H9 (cell line): Measurements from ENCODE around the gene CCNL1. TPM values are rescaled to one million over a fixed set of nuclear protein-coding genes. Genes with fewer than 3 reads are reported as not detected.

Source experiments
- DNase-seq: peaks from one replicate; pipeline ENCODE4 v3.0.0-alpha.2; 2017
- H2AFZ ChIP-seq: one replicate; pipeline ENCODE4 v1.6.1; 2013; ENCODE audit warnings: mild to moderate bottlenecking, low read length, control low read depth, moderate library complexity
- H2AK5ac ChIP-seq: 2 replicates; pipeline ENCODE4 v1.6.1; 2013; ENCODE audit warnings: low read length, control low read depth, mixed read lengths; ENCODE audit not compliant: insufficient read length
- H2BK120ac ChIP-seq: one replicate; pipeline ENCODE4 v1.6.1; 2013; ENCODE audit warnings: low read depth, mild to moderate bottlenecking, low read length, control low read depth, inconsistent platforms; ENCODE audit not compliant: poor library complexity, severe bottlenecking
- H2BK12ac ChIP-seq: 2 replicates; pipeline ENCODE4 v1.6.1; 2013; ENCODE audit warnings: low read length, control low read depth, mixed read lengths, low read depth; ENCODE audit not compliant: insufficient read length
- H2BK15ac ChIP-seq: 2 replicates; pipeline ENCODE4 v1.6.1; 2013; ENCODE audit warnings: low read depth, low read length, control low read depth
- H2BK20ac ChIP-seq: one replicate; pipeline ENCODE4 v1.6.1; 2013; ENCODE audit warnings: low read depth, mild to moderate bottlenecking, low read length, control low read depth, inconsistent platforms; ENCODE audit not compliant: poor library complexity, severe bottlenecking
- H2BK5ac ChIP-seq: 2 replicates; pipeline ENCODE4 v1.6.1; 2013; ENCODE audit warnings: low read length, control low read depth, mixed read lengths; ENCODE audit not compliant: insufficient read length
- H3K14ac ChIP-seq: 2 replicates; pipeline ENCODE4 v1.6.1; 2013; ENCODE audit warnings: low read length, control low read depth; ENCODE audit not compliant: insufficient read depth
- H3K18ac ChIP-seq: 2 replicates; pipeline ENCODE4 v1.6.1; 2013; ENCODE audit warnings: low read depth, mild to moderate bottlenecking, mixed read lengths, low read length, control low read depth; ENCODE audit not compliant: insufficient read length
- H3K23ac ChIP-seq: 2 replicates; pipeline ENCODE4 v1.6.1; 2013; ENCODE audit warnings: low read length, control low read depth, mixed read lengths, low read depth; ENCODE audit not compliant: insufficient read length
- H3K23me2 ChIP-seq: 2 replicates; pipeline ENCODE4 v1.6.1; 2013; ENCODE audit warnings: low read depth, mild to moderate bottlenecking, mixed read lengths, low read length, control low read depth; ENCODE audit not compliant: insufficient read length, poor library complexity, severe bottlenecking
- H3K27ac ChIP-seq: 2 replicates; pipeline ENCODE4 v1.5.1; 2013; ENCODE audit warnings: low read length, control low read depth, mixed read lengths, low read depth; ENCODE audit not compliant: insufficient read length
- H3K27me3 ChIP-seq: 2 replicates; pipeline ENCODE4 v1.6.1; 2013; ENCODE audit warnings: low read length, control low read depth, inconsistent platforms; ENCODE audit not compliant: insufficient read depth
- H3K4ac ChIP-seq: 2 replicates; pipeline ENCODE4 v1.6.1; 2013; ENCODE audit warnings: low read depth, mild to moderate bottlenecking, control low read depth, inconsistent platforms, low read length, moderate library complexity
- H3K4me1 ChIP-seq: 2 replicates; pipeline ENCODE4 v1.6.1; 2013; ENCODE audit warnings: low read length, control low read depth, inconsistent platforms; ENCODE audit not compliant: insufficient read depth
- H3K4me2 ChIP-seq: 2 replicates; pipeline ENCODE4 v1.6.1; 2013; ENCODE audit warnings: low read length, control low read depth, mixed read lengths; ENCODE audit not compliant: insufficient read length, insufficient read depth
- H3K56ac ChIP-seq: 2 replicates; pipeline ENCODE4 v1.6.1; 2013; ENCODE audit warnings: low read depth, mild to moderate bottlenecking, mixed read lengths, low read length, control low read depth; ENCODE audit not compliant: insufficient read length
- H3K79me1 ChIP-seq: 2 replicates; pipeline ENCODE4 v1.6.1; 2013; ENCODE audit warnings: low read depth, mild to moderate bottlenecking, moderate library complexity, low read length, control low read depth, inconsistent platforms; ENCODE audit not compliant: insufficient read depth, poor library complexity, severe bottlenecking
- H3K79me2 ChIP-seq: 2 replicates; pipeline ENCODE4 v1.6.1; 2013; ENCODE audit warnings: low read length, control low read depth, inconsistent platforms; ENCODE audit not compliant: insufficient read depth
- H3K9ac ChIP-seq: 2 replicates; pipeline ENCODE4 v1.6.1; 2013; ENCODE audit warnings: low read length, control low read depth, mixed read lengths; ENCODE audit not compliant: insufficient read length; ENCODE audit errors: extremely low read depth
- H3K9me3 ChIP-seq: one replicate; pipeline ENCODE4 v1.6.1; 2013; ENCODE audit warnings: low read depth, low read length, inconsistent platforms; ENCODE audit not compliant: control insufficient read depth
- H3T11ph ChIP-seq: one replicate; pipeline ENCODE4 v1.6.1; 2013; ENCODE audit warnings: mild to moderate bottlenecking, low read length, control low read depth, inconsistent platforms
- H4K20me1 ChIP-seq: one replicate; pipeline ENCODE4 v1.6.1; 2013; ENCODE audit not compliant: control insufficient read depth, insufficient read length, insufficient read depth
- H4K5ac ChIP-seq: 2 replicates; pipeline ENCODE4 v1.6.1; 2013; ENCODE audit warnings: low read depth, mild to moderate bottlenecking, mixed read lengths, low read length, control low read depth; ENCODE audit not compliant: insufficient read length
- H4K8ac ChIP-seq: replicated peaks from 2 replicates; pipeline ENCODE4 v1.6.1; 2013; ENCODE audit warnings: low read length, control low read depth, mixed read lengths, low read depth; ENCODE audit not compliant: insufficient read length
- H4K91ac ChIP-seq: 2 replicates; pipeline ENCODE4 v1.6.1; 2013; ENCODE audit warnings: low read depth, mild to moderate bottlenecking, moderate library complexity, mixed read lengths, low read length, control low read depth; ENCODE audit not compliant: insufficient read length
- H3K27ac Mint-ChIP-seq, 3 experiments: 2 replicates in 2 of 3; 3 replicates in 1 of 3; pipeline ENCODE4 v1.8.0; 2020 to 2021; ENCODE audit warnings: mixed read lengths in 3 of 3, mild to moderate bottlenecking in 1 of 3, moderate library complexity in 1 of 3
- H3K27me3 Mint-ChIP-seq: 2 replicates; pipeline ENCODE4 v1.8.0; 2021; ENCODE audit warnings: low read depth, mild to moderate bottlenecking, moderate library complexity, mixed read lengths
- H3K36me3 Mint-ChIP-seq, 3 experiments: 2 replicates in 2 of 3; 3 replicates in 1 of 3; pipeline ENCODE4 v1.8.0; 2020 to 2021; ENCODE audit warnings: low read depth in 3 of 3, mixed read lengths in 3 of 3; ENCODE audit not compliant: insufficient read depth in 1 of 3
- H3K4me1 Mint-ChIP-seq, 2 experiments: 2 replicates each; pipeline ENCODE4 v1.8.0; 2020; ENCODE audit warnings: mixed read lengths in 2 of 2
- H3K4me3 Mint-ChIP-seq, 2 experiments: 2 replicates in 1 of 2; 3 replicates in 1 of 2; pipeline ENCODE4 v1.8.0; 2020 to 2021; ENCODE audit warnings: mild to moderate bottlenecking in 2 of 2, mixed read lengths in 2 of 2, moderate library complexity in 1 of 2
- H3K9me3 Mint-ChIP-seq, 2 experiments: 2 replicates in 1 of 2; 3 replicates in 1 of 2; pipeline ENCODE4 v1.8.0; 2020; ENCODE audit warnings: mild to moderate bottlenecking in 2 of 2, mixed read lengths in 2 of 2, moderate library complexity in 1 of 2
- WGBS: extraction: QIAGEN DNeasy Blood & Tissue Kit; methylation state at CpG from one replicate; pipeline ENCODE4 v1.1.7; 2013; ENCODE audit warnings: missing lambda C conversion rate, low lambda C conversion rate, mixed read lengths; ENCODE audit not compliant: insufficient read length; ENCODE audit errors: extremely low coverage; 5-methylcytosine and 5-hydroxymethylcytosine counted together
- total RNA-seq: library from RNA; stranded (reverse); gene quantifications from 2 replicates; pipeline ENCODE4 v1.2.1, GENCODE V29; 2021
- TF ChIP-seq, protein P1 (sequence below): fragments of 200-600 bp; sonication (generic); conservative IDR thresholded peaks from 3 replicates; pipeline ENCODE4 v1.8.0; 2021; ENCODE audit warnings: antibody characterized with exemption, mild to moderate bottlenecking

Gene CCNL1
- total RNA-seq, 1 experiment from 2014 or later, result 103 TPM

GRCh38 chr3:157098823-157099185, 61.1 kb downstream of the CCNL1 start:
- Mint-ChIP-seq H3K4me1 (peaks cover 10 to 11% of the 10 kb centered on the region in 2 experiments; a peak in 2 of 4 replicates), H3K27me3 (peaks cover 6% of the 10 kb centered on the region), H3K9me3 (0 out of 5 replicates have a peak, but pooled peaks cover 0 to 4% of the 10 kb centered on the region in 2 experiments), H3K36me3 (no peaks in the 10 kb centered on the region), H3K4me3 (no peak overlapping the region), H3K27ac (no peak overlapping the region)
- no peak overlapping the region for H3K9ac ChIP-seq
- no peak overlapping the region for H2AFZ ChIP-seq
- no peaks in the 10 kb centered on the region for H4K20me1 ChIP-seq
- no peak overlapping the region for H2BK15ac ChIP-seq
- H2BK20ac ChIP-seq, result no peak overlapping the region
- H4K5ac ChIP-seq, result no peak overlapping the region
- no peaks in the 10 kb centered on the region for H3K9me3 ChIP-seq
- H2BK120ac ChIP-seq, result no peak overlapping the region
- H4K8ac ChIP-seq, result no peak overlapping the region
- H3K27me3 ChIP-seq, result no peaks in the 10 kb centered on the region
- H2BK12ac ChIP-seq, result no peak overlapping the region
- H3K56ac ChIP-seq, result no peak overlapping the region
- H3T11ph ChIP-seq, result no peak overlapping the region
- no peak overlapping the region for H3K4ac ChIP-seq
- TF ChIP-seq, protein P1, sequence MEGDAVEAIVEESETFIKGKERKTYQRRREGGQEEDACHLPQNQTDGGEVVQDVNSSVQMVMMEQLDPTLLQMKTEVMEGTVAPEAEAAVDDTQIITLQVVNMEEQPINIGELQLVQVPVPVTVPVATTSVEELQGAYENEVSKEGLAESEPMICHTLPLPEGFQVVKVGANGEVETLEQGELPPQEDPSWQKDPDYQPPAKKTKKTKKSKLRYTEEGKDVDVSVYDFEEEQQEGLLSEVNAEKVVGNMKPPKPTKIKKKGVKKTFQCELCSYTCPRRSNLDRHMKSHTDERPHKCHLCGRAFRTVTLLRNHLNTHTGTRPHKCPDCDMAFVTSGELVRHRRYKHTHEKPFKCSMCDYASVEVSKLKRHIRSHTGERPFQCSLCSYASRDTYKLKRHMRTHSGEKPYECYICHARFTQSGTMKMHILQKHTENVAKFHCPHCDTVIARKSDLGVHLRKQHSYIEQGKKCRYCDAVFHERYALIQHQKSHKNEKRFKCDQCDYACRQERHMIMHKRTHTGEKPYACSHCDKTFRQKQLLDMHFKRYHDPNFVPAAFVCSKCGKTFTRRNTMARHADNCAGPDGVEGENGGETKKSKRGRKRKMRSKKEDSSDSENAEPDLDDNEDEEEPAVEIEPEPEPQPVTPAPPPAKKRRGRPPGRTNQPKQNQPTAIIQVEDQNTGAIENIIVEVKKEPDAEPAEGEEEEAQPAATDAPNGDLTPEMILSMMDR, result no peak
- H2BK5ac ChIP-seq, result no peak overlapping the region
- no peak overlapping the region for H2AK5ac ChIP-seq
- no peak overlapping the region for H3K18ac ChIP-seq
- H3K23me2 ChIP-seq, result no peaks in the 10 kb centered on the region
- DNase-seq, result no peak
- H3K27ac ChIP-seq, result no peak overlapping the region
- H3K79me1 ChIP-seq, result no peaks in the 10 kb centered on the region
- H3K23ac ChIP-seq, result no peak overlapping the region
- no peak overlapping the region for H3K4me2 ChIP-seq
- no peaks in the 10 kb centered on the region for H3K79me2 ChIP-seq
- H3K4me1 ChIP-seq, result no peaks in the 10 kb centered on the region
- no CpG with 5 or more reads among the region's 3 CpGs for WGBS
- H3K14ac ChIP-seq, result no peak overlapping the region
- no peak overlapping the region for H4K91ac ChIP-seq
